Stimulated activated CD8-positive, alpha-beta memory T cell treated with anti-CD3 and anti-CD28 coated beads, Interleukin-7, amount 100 ng/mL, for 4 hours (primary cell): ENCODE data around the gene SEMA5B.

ENCODE experiments used
- DNase-seq, 2 donors: peaks; one replicate each; pipeline ENCODE4 v3.0.0-alpha.2; 2020; ENCODE audit warnings: low read depth in 2 of 2

Gene SEMA5B

GRCh38 chr3:123025642-123026521 lies 1.7 kb downstream of the SEMA5B start:
- DNase-seq, result no peak

GRCh38 chr3:123024056-123024455 lies 3.5 kb downstream of the SEMA5B start:
- no peak for DNase-seq

- DNase-seq, result no peak
Measured at GRCh38 chr3:123021996-123022510, 5.5 kb downstream of the SEMA5B start.

- no peak for DNase-seq
Measured at GRCh38 chr3:123021388-123021787, 6.2 kb downstream of the SEMA5B start.

- no peak for DNase-seq
Measured at GRCh38 chr3:123020709-123021108, 6.9 kb downstream of the SEMA5B start.

GRCh38 chr3:123019591-123019990 lies 8.0 kb downstream of the SEMA5B start:
- no peak for DNase-seq

GRCh38 chr3:123019161-123019560 lies 8.4 kb downstream of the SEMA5B start:
- no peak for DNase-seq

GRCh38 chr3:123018683-123019082 lies 8.9 kb downstream of the SEMA5B start:
- DNase-seq, result no peak

- DNase-seq, result no peak
Measured at GRCh38 chr3:123015596-123015995, 12.0 kb downstream of the SEMA5B start.

- no peak for DNase-seq
Measured at GRCh38 chr3:123013876-123014275, 13.7 kb downstream of the SEMA5B start.

GRCh38 chr3:123012652-123013051 lies 14.9 kb downstream of the SEMA5B start:
- DNase-seq, result no peak

GRCh38 chr3:123011447-123011846 lies 16.1 kb downstream of the SEMA5B start:
- no peak for DNase-seq

- DNase-seq, result no peak
Measured at GRCh38 chr3:123008840-123009239, 18.7 kb downstream of the SEMA5B start.

GRCh38 chr3:123006609-123007008 lies 21.0 kb downstream of the SEMA5B start:
- DNase-seq, result no peak

GRCh38 chr3:123005291-123005690 lies 22.3 kb downstream of the SEMA5B start:
- DNase-seq, result no peak

- no peak for DNase-seq
Measured at GRCh38 chr3:123004201-123004918, 23.2 kb downstream of the SEMA5B start.

GRCh38 chr3:123002749-123003497 lies 24.6 kb downstream of the SEMA5B start:
- no peak for DNase-seq

GRCh38 chr3:123002100-123002748 lies 25.3 kb downstream of the SEMA5B start:
- no peak for DNase-seq

- no peak for DNase-seq
Measured at GRCh38 chr3:122998856-122999255, 28.7 kb downstream of the SEMA5B start.

GRCh38 chr3:122998206-122998605 lies 29.4 kb downstream of the SEMA5B start:
- no peak for DNase-seq

GRCh38 chr3:122996038-122996580 lies 31.5 kb downstream of the SEMA5B start:
- DNase-seq, result no peak
